ENCODE results near the gene PGAP6.
A peak's percentile ranks its signal among the peaks of the same experiment; 100 is the strongest.

Gene PGAP6

GRCh38 chr16:324451-325334 is 57.1 kb downstream of the PGAP6 start:
- peak; percentile 51 to 53 for DNase-seq

GRCh38 chr16:324201-324450 is 57.7 kb downstream of the PGAP6 start:
- no peak for DNase-seq

DNA sequence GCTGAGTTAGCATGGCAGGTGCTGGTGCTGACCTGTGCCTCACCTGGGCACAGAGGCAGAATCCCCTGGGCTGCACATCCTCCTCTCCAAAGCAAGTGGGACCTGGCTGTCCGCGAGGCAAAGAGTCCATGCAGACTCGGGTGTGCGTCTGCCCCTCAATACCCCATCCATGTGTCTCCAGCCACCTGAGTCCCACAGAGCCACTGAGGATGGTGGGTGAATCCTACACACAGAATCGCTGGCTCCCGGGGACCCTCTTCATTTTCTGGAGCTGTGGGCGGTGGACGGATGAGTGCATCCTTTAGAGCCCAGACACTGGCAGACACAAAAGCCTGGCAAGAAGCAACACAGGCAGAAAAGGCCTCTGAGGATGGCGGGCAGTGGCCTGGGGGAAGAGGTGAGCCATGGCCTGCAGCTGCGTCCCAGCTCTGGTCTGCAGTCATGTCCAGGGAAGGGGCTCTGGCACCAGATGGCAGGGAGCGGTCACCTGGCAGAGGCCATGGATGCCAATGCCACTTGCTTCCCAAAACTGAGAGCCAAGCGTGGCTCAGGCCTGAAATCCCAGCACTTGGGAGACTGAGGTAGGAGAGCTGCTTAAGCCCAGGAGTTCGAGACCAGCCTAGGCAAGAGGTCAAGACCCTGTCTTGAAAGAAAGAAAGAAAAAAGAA is 59.2 kb downstream of the PGAP6 start:
- DNase-seq: no peak

- DNase-seq: no peak
These were observed 60.2 kb downstream of the PGAP6 start for GRCh38 chr16:321532-321931.
